Upper lobe of left lung (tissue), 6 donors: ENCODE measurements around the gene LARGE1. TPM values are rescaled to one million over a fixed set of nuclear protein-coding genes. Genes with fewer than 3 reads are reported as not detected.

Source experiments
- ATAC-seq, 2 donors: fragments of 200-7000 bp; cut with Tn5 transposase; one replicate each; pipeline ENCODE4 v1.9.1; 2022; ENCODE audit warnings: mild to moderate bottlenecking in 2 of 2, moderate library complexity in 2 of 2; ENCODE audit not compliant: low FRiP score in 2 of 2
- DNase-seq, 2 donors: peaks; one replicate each; pipeline ENCODE4 v3.0.0-alpha.2; 2019 to 2020
- H3K27ac ChIP-seq, 4 donors: fragments of 200-600 bp; sonication (generic); one replicate each; pipeline ENCODE4 v1.5.1; 2016 to 2019
- H3K27me3 ChIP-seq, 4 donors: fragments of 200-600 bp; sonication (generic); one replicate each; pipeline ENCODE4 v1.5.1; 2017 to 2019
- H3K36me3 ChIP-seq, 4 donors: fragments of 200-600 bp; sonication (generic); one replicate each; pipeline ENCODE4 v1.5.1; 2016 to 2019
- H3K4me1 ChIP-seq, 4 donors: fragments of 200-600 bp; sonication (generic); one replicate each; pipeline ENCODE4 v1.5.1; 2018 to 2019
- H3K4me3 ChIP-seq, 4 donors: fragments of 200-600 bp; sonication (generic); one replicate each; pipeline ENCODE4 v1.5.1; 2017 to 2019; ENCODE audit warnings: mild to moderate bottlenecking in 2 of 4, moderate library complexity in 1 of 4
- H3K9me3 ChIP-seq, 4 donors: fragments of 200-600 bp; sonication (generic); one replicate each; pipeline ENCODE4 v1.5.1; 2018 to 2019
- EP300 ChIP-seq, 4 donors: sonication (generic); formaldehyde crosslinking; IDR thresholded peaks; one replicate each; pipeline ENCODE4 v1.5.1; 2017; ENCODE audit warnings: antibody characterized with exemption in 4 of 4, control low read depth in 2 of 4
- POLR2A ChIP-seq, 4 donors: fragments of 450-650 bp; IDR thresholded peaks; one replicate each; pipeline ENCODE4 v1.5.1; 2016 to 2017; ENCODE audit warnings: antibody characterized with exemption in 4 of 4, mild to moderate bottlenecking in 2 of 4
- POLR2AphosphoS5 ChIP-seq, 2 donors: sonication (generic); formaldehyde crosslinking; IDR thresholded peaks; one replicate each; pipeline ENCODE4 v1.5.1; 2017; ENCODE audit warnings: antibody characterized with exemption in 2 of 2
- WGBS, 2 donors: methylation state at CpG; one replicate each; pipeline ENCODE4 v1.1.5; 2017 to 2018; 5-methylcytosine and 5-hydroxymethylcytosine counted together
- total RNA-seq, 6 donors: library from RNA; depleted of rRNA in 4 of 6; stranded (reverse); fragments of >200 nt in 4 of 6; gene quantifications; one replicate each; pipeline versions ENCODE4 v1.1.0 to v1.2.1, GENCODE V29; 2016 to 2021
- TF ChIP-seq, protein P1 (sequence below), 6 experiments: fragments of 450-650 bp in 4 of 6; fragments of 200-600 bp in 2 of 6; sonication (generic) in 2 of 6; IDR thresholded peaks; one replicate each; pipeline ENCODE4 v1.5.1; 2016 to 2019; ENCODE audit warnings: antibody characterized with exemption in 6 of 6
- donor health status: DM: no; HTN: no; CAD: no; lungs with moderate emphysema.
- donor health status: DM: no; HTN: yes; CAD: no; lungs with severe emphysema.

LARGE1 gene
- total RNA-seq, 6 donors from 2014 or later: 14.0 to 56.6 (median 25.3) TPM

DNA sequence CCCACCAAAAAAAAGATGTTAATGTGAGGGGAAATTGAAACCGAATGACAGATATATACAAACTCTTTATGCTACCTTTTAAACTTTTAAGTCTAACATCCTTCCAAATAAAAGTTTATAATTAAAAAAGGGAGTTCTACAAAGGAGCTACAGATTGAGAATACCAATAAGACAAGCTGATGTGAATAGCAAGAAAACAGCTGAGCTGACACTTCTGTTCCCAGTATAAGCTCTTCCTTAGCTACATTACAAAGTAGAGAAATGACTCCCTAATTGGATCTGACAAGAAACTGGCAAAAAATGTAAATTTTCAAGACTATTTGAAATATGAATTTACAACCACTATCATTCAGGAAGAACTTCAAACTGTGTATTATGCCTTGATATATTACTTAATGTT lies 567.5 kb downstream of the LARGE1 start:
- H3K27ac ChIP-seq: no peak overlapping the region

DNA sequence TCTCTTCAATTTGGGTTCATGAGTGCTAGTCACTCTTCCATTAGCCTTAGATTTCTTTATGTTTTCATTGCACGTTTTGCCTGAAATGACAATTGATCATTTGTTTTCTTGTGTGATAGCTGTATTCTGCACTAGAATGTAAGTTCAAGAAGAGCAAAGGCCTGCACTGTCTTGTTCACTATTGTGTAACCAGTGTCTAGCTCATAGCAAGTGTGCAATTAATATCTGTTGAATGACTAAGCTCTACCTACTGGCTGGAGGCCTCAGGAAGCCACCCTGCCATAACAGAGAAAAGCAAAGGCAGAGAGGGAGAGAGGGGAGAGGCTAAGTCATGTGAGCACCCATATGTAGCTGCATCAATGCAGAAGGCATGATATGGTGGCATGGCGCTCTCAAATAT lies 569.3 kb downstream of the LARGE1 start:
- no peaks in the 10 kb centered on the region for H3K27me3 ChIP-seq
- no peak overlapping the region for H3K27ac ChIP-seq
- 92 to 98% methylated on average over 2 of the region's 2 CpGs for WGBS, 2 donors
- no peak for DNase-seq
- H3K4me1 ChIP-seq: no peaks in the 10 kb centered on the region
- H3K9me3 ChIP-seq: no peaks in the 10 kb centered on the region
- TF ChIP-seq POLR2AphosphoS5 (IDR thresholded peaks at IDR 0.05) (no peak), EP300 (IDR thresholded peaks at IDR 0.05) (no peak), POLR2A (IDR thresholded peaks at IDR 0.05) (no peak)
- TF ChIP-seq, protein P1, sequence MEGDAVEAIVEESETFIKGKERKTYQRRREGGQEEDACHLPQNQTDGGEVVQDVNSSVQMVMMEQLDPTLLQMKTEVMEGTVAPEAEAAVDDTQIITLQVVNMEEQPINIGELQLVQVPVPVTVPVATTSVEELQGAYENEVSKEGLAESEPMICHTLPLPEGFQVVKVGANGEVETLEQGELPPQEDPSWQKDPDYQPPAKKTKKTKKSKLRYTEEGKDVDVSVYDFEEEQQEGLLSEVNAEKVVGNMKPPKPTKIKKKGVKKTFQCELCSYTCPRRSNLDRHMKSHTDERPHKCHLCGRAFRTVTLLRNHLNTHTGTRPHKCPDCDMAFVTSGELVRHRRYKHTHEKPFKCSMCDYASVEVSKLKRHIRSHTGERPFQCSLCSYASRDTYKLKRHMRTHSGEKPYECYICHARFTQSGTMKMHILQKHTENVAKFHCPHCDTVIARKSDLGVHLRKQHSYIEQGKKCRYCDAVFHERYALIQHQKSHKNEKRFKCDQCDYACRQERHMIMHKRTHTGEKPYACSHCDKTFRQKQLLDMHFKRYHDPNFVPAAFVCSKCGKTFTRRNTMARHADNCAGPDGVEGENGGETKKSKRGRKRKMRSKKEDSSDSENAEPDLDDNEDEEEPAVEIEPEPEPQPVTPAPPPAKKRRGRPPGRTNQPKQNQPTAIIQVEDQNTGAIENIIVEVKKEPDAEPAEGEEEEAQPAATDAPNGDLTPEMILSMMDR (IDR thresholded peaks at IDR 0.05): no peak
- no peak for ATAC-seq
- no peaks in the 10 kb centered on the region for H3K36me3 ChIP-seq
- no peak overlapping the region for H3K4me3 ChIP-seq

More for the DNA sequence above, 567.5 kb downstream of the LARGE1 start:
- Histone ChIP-seq H3K4me1 (no peaks in the 10 kb centered on the region), H3K36me3 (no peaks in the 10 kb centered on the region), H3K9me3 (no peaks in the 10 kb centered on the region), H3K27me3 (no peaks in the 10 kb centered on the region), H3K4me3 (no peak overlapping the region)
- 88% methylated on average over 1 of the region's 1 CpG for WGBS, 2 donors
- ATAC-seq: no peak
- DNase-seq: no peak
- TF ChIP-seq POLR2AphosphoS5 (IDR thresholded peaks at IDR 0.05) (no peak), POLR2A (IDR thresholded peaks at IDR 0.05) (no peak), EP300 (IDR thresholded peaks at IDR 0.05) (no peak)
- TF ChIP-seq, protein P1 (IDR thresholded peaks at IDR 0.05): no peak

DNA sequence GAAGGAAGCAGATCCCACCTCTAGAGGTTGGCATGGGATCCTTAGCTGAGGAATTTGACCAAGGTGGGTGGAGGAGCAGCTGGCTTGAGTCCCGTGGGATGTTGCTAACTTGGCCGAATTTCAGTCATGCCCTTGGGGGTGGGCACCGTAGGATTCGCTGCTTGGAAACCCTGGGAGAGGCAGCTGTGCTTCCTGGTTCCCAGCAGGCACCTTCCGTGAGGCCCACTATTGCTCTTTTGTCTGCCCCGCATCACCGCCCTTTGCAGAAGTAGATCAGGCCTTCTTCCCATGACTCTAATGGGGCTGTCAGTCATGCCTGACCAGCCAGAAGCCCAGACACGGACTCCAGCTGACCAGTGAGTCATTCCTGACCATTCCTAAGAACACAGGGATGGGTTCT lies 569.8 kb downstream of the LARGE1 start:
- 89 to 90% methylated on average over 1 to 8 of the region's 8 CpGs for WGBS, 2 donors
- no peaks in the 10 kb centered on the region for H3K36me3 ChIP-seq
- H3K27me3 ChIP-seq: no peaks in the 10 kb centered on the region
- H3K9me3 ChIP-seq: no peaks in the 10 kb centered on the region
- TF ChIP-seq POLR2A (IDR thresholded peaks at IDR 0.05) (no peak), POLR2AphosphoS5 (IDR thresholded peaks at IDR 0.05) (no peak), EP300 (IDR thresholded peaks at IDR 0.05) (no peak)
- TF ChIP-seq, protein P1 (IDR thresholded peaks at IDR 0.05): no peak
- no peaks in the 10 kb centered on the region for H3K4me1 ChIP-seq
- ATAC-seq (no peak), DNase-seq (no peak)
- H3K4me3 ChIP-seq: no peak overlapping the region
- H3K27ac ChIP-seq: no peak overlapping the region

DNA sequence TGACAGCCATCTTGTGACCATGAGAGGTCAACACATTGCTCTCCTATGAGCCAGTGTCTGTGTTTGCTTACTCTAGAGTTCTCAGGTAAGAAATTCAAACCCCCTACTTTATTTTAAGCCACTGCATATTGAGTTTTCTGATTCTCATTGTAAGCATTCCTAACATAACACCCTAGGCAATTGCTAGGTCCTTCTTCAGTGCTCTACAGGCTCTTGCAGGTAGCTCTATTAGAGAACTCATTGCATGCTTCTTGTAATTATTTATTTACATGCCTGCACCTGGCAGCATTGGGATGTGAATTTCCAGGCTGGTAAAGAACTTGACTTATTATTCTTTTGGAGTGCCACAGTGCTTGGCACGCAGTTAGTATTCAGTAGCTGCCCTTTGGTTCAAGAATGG lies 573.3 kb downstream of the LARGE1 start:
- no peaks in the 10 kb centered on the region for H3K4me1 ChIP-seq
- H3K4me3 ChIP-seq: no peak overlapping the region
- H3K36me3 ChIP-seq: no peaks in the 10 kb centered on the region
- no peaks in the 10 kb centered on the region for H3K9me3 ChIP-seq
- 73 to 85% methylated on average over 1 of the region's 1 CpG for WGBS, 2 donors
- no peak for ATAC-seq
- H3K27ac ChIP-seq: no peak overlapping the region
- DNase-seq: no peak
- H3K27me3 ChIP-seq: no peaks in the 10 kb centered on the region
- TF ChIP-seq, protein P1 (IDR thresholded peaks at IDR 0.05): no peak
- TF ChIP-seq POLR2AphosphoS5 (IDR thresholded peaks at IDR 0.05) (no peak), POLR2A (IDR thresholded peaks at IDR 0.05) (no peak), EP300 (IDR thresholded peaks at IDR 0.05) (no peak)

DNA sequence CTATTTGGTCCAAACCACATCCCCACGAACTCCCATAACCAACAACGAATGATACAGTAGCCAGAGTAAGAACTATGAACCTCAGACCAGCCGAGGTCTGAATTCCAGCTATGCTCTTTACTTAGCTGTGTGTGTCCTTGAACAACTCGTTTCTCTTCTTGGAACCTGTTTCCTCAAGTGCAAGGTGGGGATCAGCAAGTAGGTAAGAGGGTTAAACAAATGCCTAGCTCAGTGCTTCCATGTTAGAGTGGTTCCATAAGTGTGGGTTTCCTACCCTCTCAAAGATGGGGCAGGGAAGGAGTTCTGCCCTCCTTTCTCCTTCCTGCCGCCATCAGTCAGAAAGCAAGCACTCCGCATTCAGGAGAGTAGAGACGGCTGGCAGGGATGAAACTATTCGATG lies 578.7 kb downstream of the LARGE1 start:
- Histone ChIP-seq H3K4me3 (no peak overlapping the region), H3K27ac (no peak overlapping the region), H3K9me3 (no peaks in the 10 kb centered on the region), H3K36me3 (no peaks in the 10 kb centered on the region), H3K4me1 (no peaks in the 10 kb centered on the region), H3K27me3 (no peaks in the 10 kb centered on the region)
- ATAC-seq (peak in 1 of 2 donors; percentile 63), DNase-seq (no peak)
- 59 to 73% methylated on average over 8 of the region's 8 CpGs for WGBS, 2 donors
- TF ChIP-seq EP300 (IDR thresholded peaks at IDR 0.05) (no peak), POLR2AphosphoS5 (IDR thresholded peaks at IDR 0.05) (no peak), POLR2A (IDR thresholded peaks at IDR 0.05) (no peak)
- TF ChIP-seq, protein P1 (IDR thresholded peaks at IDR 0.05): no peak
